Activated CD8-positive, alpha-beta memory T cell treated with anti-CD3 and anti-CD28 coated beads, Interleukin-2, amount 10 ng/mL, durations not matched to agents 7 days and 5 days (primary cell): Measurements from ENCODE around the gene DNAJC12. TPM values are rescaled to one million over a fixed set of nuclear protein-coding genes. Genes with fewer than 3 reads are reported as not detected.
A peak's percentile ranks its signal among the peaks of the same experiment; 100 is the strongest.

ENCODE experiments used
- ATAC-seq: fragments of 150-1000 bp; cut with Tn5 transposase; one replicate; pipeline ENCODE4 v1.10.0; 2021; ENCODE audit warnings: moderate library complexity
- CTCF ChIA-PET: fragments of 350-600 bp; sonication (Branson Sonifier 250); formaldehyde crosslinking; loops from one replicate; lab custom pipeline; 2021; ENCODE audit warnings: antibody characterized with exemption; lab: Charles Lee
- DNase-seq: peaks from one replicate; pipeline ENCODE4 v3.0.0-alpha.2; 2020
- H3K27ac Mint-ChIP-seq: one replicate; pipeline ENCODE4 v1.8.0; 2021; ENCODE audit warnings: mild to moderate bottlenecking, mixed read lengths
- H3K27me3 Mint-ChIP-seq: one replicate; pipeline ENCODE4 v1.8.0; 2021; ENCODE audit warnings: mixed read lengths
- H3K36me3 Mint-ChIP-seq: one replicate; pipeline ENCODE4 v1.8.0; 2021; ENCODE audit warnings: mild to moderate bottlenecking, mixed read lengths
- H3K4me1 Mint-ChIP-seq: one replicate; pipeline ENCODE4 v1.8.0; 2021; ENCODE audit warnings: mixed read lengths
- H3K4me3 Mint-ChIP-seq: one replicate; pipeline ENCODE4 v1.8.0; 2021; ENCODE audit warnings: mild to moderate bottlenecking, moderate library complexity, mixed read lengths
- H3K9me3 Mint-ChIP-seq: one replicate; pipeline ENCODE4 v1.8.0; 2022; ENCODE audit warnings: low read depth, mixed read lengths
- total RNA-seq, 2 experiments: library from RNA; stranded (reverse); gene quantifications; one replicate each; pipeline ENCODE4 v1.2.3, GENCODE V29; 2021

The DNAJC12 gene
- total RNA-seq, 2 experiments from 2014 or later: 8.8 to 40.8 TPM

- DNase-seq: no peak
- H3K27me3 Mint-ChIP-seq: no peaks in the 10 kb centered on the region
- no peak overlapping the region for H3K4me3 Mint-ChIP-seq
- H3K9me3 Mint-ChIP-seq: no peaks in the 10 kb centered on the region
- peak overlapping the region; percentile 46 for H3K27ac Mint-ChIP-seq
- peaks cover 20% of the 10 kb centered on the region for H3K4me1 Mint-ChIP-seq
- CTCF ChIA-PET: interaction anchor here (2.0 kb wide), 1 partner anchor 46 kb away, joined by 4 read pairs; no protein-coding TSS in a partner anchor
- no peak for ATAC-seq
- H3K36me3 Mint-ChIP-seq: peaks cover 1% of the 10 kb centered on the region
Observed at GRCh38 chr10:67834375-67834774, 3.6 kb downstream of the DNAJC12 start.

- CTCF ChIA-PET: interaction anchor here (1.3 kb wide), 2 partner anchors 11 to 39 kb away, joined by 3 to 4 read pairs; partner anchors contain the start of gene DNAJC12
- peaks cover 5% of the 10 kb centered on the region for H3K36me3 Mint-ChIP-seq
- H3K27me3 Mint-ChIP-seq: no peaks in the 10 kb centered on the region
- ATAC-seq (no peak), DNase-seq (no peak)
- no peak overlapping the region for H3K4me3 Mint-ChIP-seq
- no peaks in the 10 kb centered on the region for H3K9me3 Mint-ChIP-seq
- peaks cover 6% of the 10 kb centered on the region for H3K4me1 Mint-ChIP-seq
- H3K27ac Mint-ChIP-seq: peak overlapping the region; percentile 12
Observed at GRCh38 chr10:67827811-67828210, 10.2 kb downstream of the DNAJC12 start.

- no peaks in the 10 kb centered on the region for H3K27me3 Mint-ChIP-seq
- peak overlapping the region; percentile 20 for H3K27ac Mint-ChIP-seq
- CTCF ChIA-PET: interaction anchor here (0.7 to 1.5 kb wide), 3 partner anchors 12 to 894 kb away, joined by 3 read pairs; partner anchors contain the start of gene LRRTM3
- H3K4me3 Mint-ChIP-seq: no peak overlapping the region
- H3K9me3 Mint-ChIP-seq: no peaks in the 10 kb centered on the region
- peak; percentile 62 for ATAC-seq
- peaks cover 19% of the 10 kb centered on the region for H3K36me3 Mint-ChIP-seq
- DNase-seq: no peak
- peaks cover 27% of the 10 kb centered on the region for H3K4me1 Mint-ChIP-seq
Observed at GRCh38 chr10:67819768-67820204, 18.2 kb downstream of the DNAJC12 start.

- Mint-ChIP-seq H3K36me3 (peaks cover 26% of the 10 kb centered on the region), H3K4me1 (peaks cover 28% of the 10 kb centered on the region), H3K4me3 (no peak overlapping the region), H3K27ac (no peak overlapping the region), H3K27me3 (no peaks in the 10 kb centered on the region), H3K9me3 (no peaks in the 10 kb centered on the region)
- DNase-seq (no peak), ATAC-seq (no peak)
- CTCF ChIA-PET: interaction anchor here (1.1 kb wide), 1 partner anchor 38 kb away, joined by 4 read pairs; no protein-coding TSS in a partner anchor
Observed at GRCh38 chr10:67818323-67818722, 19.7 kb downstream of the DNAJC12 start.

- no peaks in the 10 kb centered on the region for H3K9me3 Mint-ChIP-seq
- H3K36me3 Mint-ChIP-seq: peaks cover 24% of the 10 kb centered on the region
- CTCF ChIA-PET: interaction anchor here (1.1 to 2.0 kb wide), 3 partner anchors 14 to 29 kb away, joined by 3 to 10 read pairs (median 3); no protein-coding TSS in a partner anchor
- H3K4me3 Mint-ChIP-seq: no peak overlapping the region
- no peaks in the 10 kb centered on the region for H3K27me3 Mint-ChIP-seq
- ATAC-seq (no peak), DNase-seq (no peak)
- H3K4me1 Mint-ChIP-seq: peaks cover 22% of the 10 kb centered on the region
- H3K27ac Mint-ChIP-seq: peak overlapping the region; percentile 47
Observed at GRCh38 chr10:67816719-67817118, 21.3 kb downstream of the DNAJC12 start.

- DNase-seq (no peak), ATAC-seq (peak; percentile 39)
- H3K4me1 Mint-ChIP-seq: peaks cover 22% of the 10 kb centered on the region
- H3K4me3 Mint-ChIP-seq: peak overlapping the region; percentile 0
- CTCF ChIA-PET: interaction anchor here (2.0 kb wide), 1 partner anchor 27 kb away, joined by 10 read pairs; no protein-coding TSS in a partner anchor
- no peaks in the 10 kb centered on the region for H3K9me3 Mint-ChIP-seq
- peak overlapping the region; percentile 39 for H3K27ac Mint-ChIP-seq
- peaks cover 28% of the 10 kb centered on the region for H3K36me3 Mint-ChIP-seq
- H3K27me3 Mint-ChIP-seq: no peaks in the 10 kb centered on the region
Observed at GRCh38 chr10:67815571-67816059, 22.4 kb downstream of the DNAJC12 start.

GRCh38 chr10:67812007-67812406, 26.0 kb downstream of the DNAJC12 start:
- no peak for ATAC-seq

GRCh38 chr10:67809107-67809506, 28.9 kb downstream of the DNAJC12 start:
- CTCF ChIA-PET: interaction anchor here (0.5 to 2.2 kb wide), 2 partner anchors 9 to 21 kb away, joined by 3 to 7 read pairs; no protein-coding TSS in a partner anchor
- Mint-ChIP-seq H3K27ac (no peak overlapping the region), H3K4me1 (peaks cover 12% of the 10 kb centered on the region), H3K36me3 (peaks cover 35% of the 10 kb centered on the region), H3K27me3 (no peaks in the 10 kb centered on the region), H3K9me3 (no peaks in the 10 kb centered on the region), H3K4me3 (no peak overlapping the region)
- DNase-seq (no peak), ATAC-seq (no peak)

More at GRCh38 chr10:67812007-67812406, 26.0 kb downstream of the DNAJC12 start:
- CTCF ChIA-PET: interaction anchor here (1.0 kb wide), 1 partner anchor 15 kb away, joined by 3 read pairs; no protein-coding TSS in a partner anchor
- peaks cover 22% of the 10 kb centered on the region for H3K4me1 Mint-ChIP-seq
- no peak for DNase-seq
- no peaks in the 10 kb centered on the region for H3K27me3 Mint-ChIP-seq
- no peak overlapping the region for H3K4me3 Mint-ChIP-seq
- no peak overlapping the region for H3K27ac Mint-ChIP-seq
- H3K36me3 Mint-ChIP-seq: peaks cover 37% of the 10 kb centered on the region
- no peaks in the 10 kb centered on the region for H3K9me3 Mint-ChIP-seq

GRCh38 chr10:67808704-67809103, 29.3 kb downstream of the DNAJC12 start:
- CTCF ChIA-PET: interaction anchor here (2.2 kb wide), 1 partner anchor 20 kb away, joined by 7 read pairs; no protein-coding TSS in a partner anchor
- DNase-seq (no peak), ATAC-seq (no peak)
- Mint-ChIP-seq H3K4me1 (peaks cover 16% of the 10 kb centered on the region), H3K9me3 (no peaks in the 10 kb centered on the region), H3K4me3 (no peak overlapping the region), H3K27ac (no peak overlapping the region), H3K27me3 (no peaks in the 10 kb centered on the region), H3K36me3 (peaks cover 32% of the 10 kb centered on the region)

GRCh38 chr10:67807855-67808456, 30.0 kb downstream of the DNAJC12 start:
- H3K9me3 Mint-ChIP-seq: no peaks in the 10 kb centered on the region
- ATAC-seq (no peak), DNase-seq (no peak)
- CTCF ChIA-PET: interaction anchor here (1.3 to 2.2 kb wide), 2 partner anchors 12 to 20 kb away, joined by 3 to 7 read pairs; no protein-coding TSS in a partner anchor
- no peak overlapping the region for H3K4me3 Mint-ChIP-seq
- no peaks in the 10 kb centered on the region for H3K27me3 Mint-ChIP-seq
- peaks cover 31% of the 10 kb centered on the region for H3K36me3 Mint-ChIP-seq
- peaks cover 21% of the 10 kb centered on the region for H3K4me1 Mint-ChIP-seq
- no peak overlapping the region for H3K27ac Mint-ChIP-seq

- CTCF ChIA-PET: interaction anchor here (0.8 to 1.4 kb wide), 2 partner anchors 14 to 25 kb away, joined by 3 read pairs; no protein-coding TSS in a partner anchor
- Mint-ChIP-seq H3K36me3 (peaks cover 14% of the 10 kb centered on the region), H3K27ac (peak overlapping the region; percentile 40), H3K4me3 (no peak overlapping the region), H3K4me1 (peaks cover 27% of the 10 kb centered on the region), H3K9me3 (no peaks in the 10 kb centered on the region), H3K27me3 (no peaks in the 10 kb centered on the region)
- ATAC-seq: no peak
- no peak for DNase-seq
Observed at GRCh38 chr10:67804395-67804678, 33.7 kb downstream of the DNAJC12 start.

- Mint-ChIP-seq H3K9me3 (no peaks in the 10 kb centered on the region), H3K36me3 (peaks cover 12% of the 10 kb centered on the region), H3K27ac (peak overlapping the region; percentile 58), H3K4me1 (peaks cover 27% of the 10 kb centered on the region), H3K4me3 (no peak overlapping the region), H3K27me3 (no peaks in the 10 kb centered on the region)
- CTCF ChIA-PET: interaction anchor here (0.7 to 1.4 kb wide), 4 partner anchors 13 to 24 kb away, joined by 3 read pairs; no protein-coding TSS in a partner anchor
- DNase-seq (no peak), ATAC-seq (peak; percentile 64)
Observed at GRCh38 chr10:67803588-67804394, 34.2 kb downstream of the DNAJC12 start.
